PC-3 (cell line): Measurements from ENCODE around the gene FGF13. TPM values are rescaled to one million over a fixed set of nuclear protein-coding genes. Genes with fewer than 3 reads are reported as not detected.

Experiments
- microRNA-seq: library from miRNA; unstranded; fragments of <30 nt; microRNA quantifications from one replicate; pipeline ENCODE4 v1.1.0, GENCODE V29; 2020; ENCODE audit not compliant: unreplicated experiment
- total RNA-seq: library from RNA; depleted of rRNA; stranded (reverse); fragments of >200 nt; gene quantifications from 2 replicates; pipeline ENCODE4 v1.2.3, GENCODE V29; 2014

The FGF13 gene
- total RNA-seq, 1 experiment from 2014 or later: 0.47 TPM

Small RNA genes lying within 50 kb of the gene (microRNA-seq; reads per million reads assigned to microRNA genes)
- gene MIR504: 1.3 reads per million
